Prostate gland (tissue), 2 donors: ENCODE data around the gene ADAMTSL3.
"Not testable (repeated sequence)": the region's sequence is repeated elsewhere in the genome, so short reads cannot be mapped to it uniquely, and the experiment has no call there.

ENCODE experiments used
- CTCF ChIP-seq, 4 experiments: fragments of 200-600 bp in 2 of 4; fragments of 450-650 bp in 2 of 4; sonication (generic) in 2 of 4; IDR thresholded peaks; 1 replicate in 3 of 4; 2 replicates in 1 of 4; pipeline ENCODE4 v1.5.1; 2016 to 2019; ENCODE audit warnings: antibody characterized with exemption in 4 of 4, mild to moderate bottlenecking in 2 of 4, moderate library complexity in 2 of 4
- POLR2A ChIP-seq: fragments of 450-650 bp; IDR thresholded peaks from one replicate; pipeline ENCODE4 v1.6.1; 2016; ENCODE audit warnings: antibody characterized with exemption, mild to moderate bottlenecking
- POLR2AphosphoS5 ChIP-seq: sonication (generic); formaldehyde crosslinking; IDR thresholded peaks from one replicate; pipeline ENCODE4 v1.6.1; 2017; ENCODE audit warnings: antibody characterized with exemption

- not testable (repeated sequence) for TF ChIP-seq CTCF (IDR thresholded peaks at IDR 0.05); POLR2A; POLR2AphosphoS5
Measured at GRCh38 chr15:84078038-84078437, 424.1 kb downstream of the ADAMTSL3 start.
